Progenitor cell of endocrine pancreas (in vitro differentiated cells): Measurements from ENCODE around the gene MTFMT. TPM values are rescaled to one million over a fixed set of nuclear protein-coding genes. Genes with fewer than 3 reads are reported as not detected.

Experiments
- DNase-seq: peaks from one replicate; pipeline ENCODE4 v3.0.0; 2021; ENCODE audit warnings: low spot score; ENCODE audit not compliant: unreplicated experiment
- H3K27ac Mint-ChIP-seq: 2 replicates; pipeline ENCODE4 v1.8.0; 2021; ENCODE audit warnings: mild to moderate bottlenecking, moderate library complexity, mixed read lengths
- H3K27me3 Mint-ChIP-seq: 2 replicates; pipeline ENCODE4 v1.8.0; 2021; ENCODE audit warnings: mixed read lengths
- H3K36me3 Mint-ChIP-seq: 2 replicates; pipeline ENCODE4 v1.8.0; 2022; ENCODE audit warnings: mixed read lengths; ENCODE audit not compliant: insufficient read depth
- H3K4me1 Mint-ChIP-seq: 2 replicates; pipeline ENCODE4 v1.8.0; 2021; ENCODE audit warnings: low read depth, mixed read lengths
- H3K4me3 Mint-ChIP-seq: 2 replicates; pipeline ENCODE4 v1.8.0; 2021; ENCODE audit warnings: low read depth, mild to moderate bottlenecking, moderate library complexity, mixed read lengths
- H3K9me3 Mint-ChIP-seq: 2 replicates; pipeline ENCODE4 v1.8.0; 2021; ENCODE audit warnings: low read depth, mixed read lengths
- total RNA-seq: library from RNA; stranded (reverse); gene quantifications from 2 replicates; pipeline ENCODE4 v1.2.1, GENCODE V29; 2021
- TF ChIP-seq, protein P1 (sequence below): fragments of 200-600 bp; sonication (generic); IDR thresholded peaks from one replicate; pipeline ENCODE4 v1.5.0; 2021; ENCODE audit warnings: antibody characterized with exemption, mild to moderate bottlenecking; ENCODE audit not compliant: unreplicated experiment

MTFMT gene
- total RNA-seq, 1 donor from 2014 or later: 19.4 TPM

- H3K9me3 Mint-ChIP-seq: no peaks in the 10 kb centered on the region
- H3K4me3 Mint-ChIP-seq: no peak overlapping the region
- H3K36me3 Mint-ChIP-seq: no peaks in the 10 kb centered on the region
- no peaks in the 10 kb centered on the region for H3K27me3 Mint-ChIP-seq
- TF ChIP-seq, protein P1, sequence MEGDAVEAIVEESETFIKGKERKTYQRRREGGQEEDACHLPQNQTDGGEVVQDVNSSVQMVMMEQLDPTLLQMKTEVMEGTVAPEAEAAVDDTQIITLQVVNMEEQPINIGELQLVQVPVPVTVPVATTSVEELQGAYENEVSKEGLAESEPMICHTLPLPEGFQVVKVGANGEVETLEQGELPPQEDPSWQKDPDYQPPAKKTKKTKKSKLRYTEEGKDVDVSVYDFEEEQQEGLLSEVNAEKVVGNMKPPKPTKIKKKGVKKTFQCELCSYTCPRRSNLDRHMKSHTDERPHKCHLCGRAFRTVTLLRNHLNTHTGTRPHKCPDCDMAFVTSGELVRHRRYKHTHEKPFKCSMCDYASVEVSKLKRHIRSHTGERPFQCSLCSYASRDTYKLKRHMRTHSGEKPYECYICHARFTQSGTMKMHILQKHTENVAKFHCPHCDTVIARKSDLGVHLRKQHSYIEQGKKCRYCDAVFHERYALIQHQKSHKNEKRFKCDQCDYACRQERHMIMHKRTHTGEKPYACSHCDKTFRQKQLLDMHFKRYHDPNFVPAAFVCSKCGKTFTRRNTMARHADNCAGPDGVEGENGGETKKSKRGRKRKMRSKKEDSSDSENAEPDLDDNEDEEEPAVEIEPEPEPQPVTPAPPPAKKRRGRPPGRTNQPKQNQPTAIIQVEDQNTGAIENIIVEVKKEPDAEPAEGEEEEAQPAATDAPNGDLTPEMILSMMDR: no peak
- DNase-seq: no peak
- H3K4me1 Mint-ChIP-seq: peaks cover 7% of the 10 kb centered on the region
- H3K27ac Mint-ChIP-seq: no peak overlapping the region
Measured at GRCh38 chr15:65038836-65039235, 9.4 kb upstream of the MTFMT start.

- TF ChIP-seq, protein P1: no peak
- H3K4me3 Mint-ChIP-seq: no peak overlapping the region
- no peak for DNase-seq
- H3K36me3 Mint-ChIP-seq: no peaks in the 10 kb centered on the region
- H3K27ac Mint-ChIP-seq: no peak overlapping the region
- H3K9me3 Mint-ChIP-seq: no peaks in the 10 kb centered on the region
- H3K27me3 Mint-ChIP-seq: no peaks in the 10 kb centered on the region
- peaks cover 10% of the 10 kb centered on the region for H3K4me1 Mint-ChIP-seq
Measured at GRCh38 chr15:65038428-65038827, 9.0 kb upstream of the MTFMT start.

DNA sequence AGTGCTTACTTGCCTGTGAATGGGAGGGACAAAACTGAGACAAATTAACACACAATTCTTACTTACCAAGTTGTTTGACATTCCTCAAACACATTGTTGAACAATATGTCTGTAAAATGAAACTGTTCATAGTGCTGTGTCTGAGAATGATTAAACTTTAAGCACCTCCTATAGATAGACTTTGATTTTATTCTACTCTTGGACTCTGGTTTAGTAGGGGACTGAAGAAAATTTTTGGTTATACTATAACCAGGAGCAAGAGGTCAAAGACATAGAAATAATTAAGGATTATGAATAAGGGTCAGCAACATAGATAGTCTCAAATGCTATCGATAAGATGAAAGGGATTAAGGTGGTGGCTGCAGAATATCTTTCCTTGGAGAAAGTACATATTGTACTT is 7.9 kb upstream of the MTFMT start:
- Mint-ChIP-seq H3K27me3 (no peaks in the 10 kb centered on the region), H3K36me3 (no peaks in the 10 kb centered on the region), H3K9me3 (no peaks in the 10 kb centered on the region), H3K27ac (no peak overlapping the region), H3K4me1 (peaks cover 10% of the 10 kb centered on the region), H3K4me3 (no peak overlapping the region)
- DNase-seq: no peak
- TF ChIP-seq, protein P1: no peak

GRCh38 chr15:65034719-65035118 is 5.3 kb upstream of the MTFMT start:
- H3K27me3 Mint-ChIP-seq: peaks cover 10% of the 10 kb centered on the region
- no peak overlapping the region for H3K4me3 Mint-ChIP-seq
- TF ChIP-seq, protein P1: no peak

DNA sequence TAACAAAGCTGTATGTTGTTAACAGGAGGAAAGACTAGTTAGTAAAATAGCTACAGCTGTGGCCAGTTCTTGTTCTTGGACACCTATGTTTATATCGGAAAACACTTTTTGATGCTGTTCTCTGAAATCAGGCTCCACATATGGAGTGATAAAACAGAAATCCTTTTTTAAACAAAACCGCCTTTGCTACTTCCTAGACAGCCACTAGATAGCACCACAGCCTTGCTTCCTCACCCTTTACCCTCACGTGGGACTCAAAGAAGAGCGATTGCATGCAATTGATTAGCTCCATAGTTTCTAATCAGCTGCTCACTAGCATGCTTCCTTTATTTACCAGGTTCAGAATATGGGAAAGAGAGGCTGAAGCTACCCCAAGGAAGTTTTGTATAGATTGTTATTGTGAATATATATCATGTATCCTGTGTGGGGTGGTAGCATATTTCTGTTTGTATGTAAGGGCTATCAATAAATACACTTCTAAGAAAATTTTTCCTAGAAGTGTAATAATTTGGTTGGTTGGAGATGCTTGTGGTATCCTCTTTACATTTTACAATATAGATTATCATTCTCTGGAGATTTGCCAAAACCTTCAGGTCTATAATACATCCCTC is 4.3 kb upstream of the MTFMT start:
- no peaks in the 10 kb centered on the region for H3K36me3 Mint-ChIP-seq
- H3K9me3 Mint-ChIP-seq: no peaks in the 10 kb centered on the region
- H3K27ac Mint-ChIP-seq: no peak overlapping the region
- peaks cover 10% of the 10 kb centered on the region for H3K27me3 Mint-ChIP-seq
- H3K4me3 Mint-ChIP-seq: no peak overlapping the region
- no peak for DNase-seq
- TF ChIP-seq, protein P1: peak; percentile 37
- peaks cover 10% of the 10 kb centered on the region for H3K4me1 Mint-ChIP-seq

More at GRCh38 chr15:65034719-65035118, 5.3 kb upstream of the MTFMT start:
- Mint-ChIP-seq H3K4me1 (peaks cover 10% of the 10 kb centered on the region), H3K27ac (no peak overlapping the region), H3K36me3 (no peaks in the 10 kb centered on the region), H3K9me3 (no peaks in the 10 kb centered on the region)
- no peak for DNase-seq
